ENCODE data around the gene HYCC2.

DNA sequence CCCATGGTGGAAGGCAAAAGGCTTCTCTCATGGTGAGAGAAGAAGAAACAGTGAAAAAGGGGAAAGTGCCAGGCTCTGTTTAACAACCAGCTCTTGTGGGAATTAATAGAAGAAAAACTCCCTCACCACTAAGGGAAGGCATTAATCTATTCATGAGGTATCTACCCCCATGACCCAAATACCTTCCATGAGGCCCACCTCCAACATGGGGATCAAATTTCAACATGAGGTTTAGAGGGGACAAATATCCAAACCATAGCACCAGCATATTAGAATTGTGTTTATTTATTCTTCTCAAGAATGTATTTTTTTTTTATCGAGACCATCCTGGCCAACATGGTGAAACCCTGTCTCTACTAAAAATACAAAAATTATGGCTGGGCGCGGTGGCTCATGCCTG lies 39.6 kb upstream of the HYCC2 start:
- TF ChIP-seq, protein P1, sequence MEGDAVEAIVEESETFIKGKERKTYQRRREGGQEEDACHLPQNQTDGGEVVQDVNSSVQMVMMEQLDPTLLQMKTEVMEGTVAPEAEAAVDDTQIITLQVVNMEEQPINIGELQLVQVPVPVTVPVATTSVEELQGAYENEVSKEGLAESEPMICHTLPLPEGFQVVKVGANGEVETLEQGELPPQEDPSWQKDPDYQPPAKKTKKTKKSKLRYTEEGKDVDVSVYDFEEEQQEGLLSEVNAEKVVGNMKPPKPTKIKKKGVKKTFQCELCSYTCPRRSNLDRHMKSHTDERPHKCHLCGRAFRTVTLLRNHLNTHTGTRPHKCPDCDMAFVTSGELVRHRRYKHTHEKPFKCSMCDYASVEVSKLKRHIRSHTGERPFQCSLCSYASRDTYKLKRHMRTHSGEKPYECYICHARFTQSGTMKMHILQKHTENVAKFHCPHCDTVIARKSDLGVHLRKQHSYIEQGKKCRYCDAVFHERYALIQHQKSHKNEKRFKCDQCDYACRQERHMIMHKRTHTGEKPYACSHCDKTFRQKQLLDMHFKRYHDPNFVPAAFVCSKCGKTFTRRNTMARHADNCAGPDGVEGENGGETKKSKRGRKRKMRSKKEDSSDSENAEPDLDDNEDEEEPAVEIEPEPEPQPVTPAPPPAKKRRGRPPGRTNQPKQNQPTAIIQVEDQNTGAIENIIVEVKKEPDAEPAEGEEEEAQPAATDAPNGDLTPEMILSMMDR (IDR thresholded peaks at IDR 0.05) = no peak
- no peak for TF ChIP-seq POLR2A (IDR thresholded peaks at IDR 0.05)

All from prostate gland (tissue), 2 donors.